Measurements from ENCODE around the gene SERPINB10. TPM values are rescaled to one million over a fixed set of nuclear protein-coding genes. Genes with fewer than 3 reads are reported as not detected.

Gene SERPINB10
- total RNA-seq, 4 donors from 2014 or later, result 0.22 TPM; not detected in 3

DNA sequence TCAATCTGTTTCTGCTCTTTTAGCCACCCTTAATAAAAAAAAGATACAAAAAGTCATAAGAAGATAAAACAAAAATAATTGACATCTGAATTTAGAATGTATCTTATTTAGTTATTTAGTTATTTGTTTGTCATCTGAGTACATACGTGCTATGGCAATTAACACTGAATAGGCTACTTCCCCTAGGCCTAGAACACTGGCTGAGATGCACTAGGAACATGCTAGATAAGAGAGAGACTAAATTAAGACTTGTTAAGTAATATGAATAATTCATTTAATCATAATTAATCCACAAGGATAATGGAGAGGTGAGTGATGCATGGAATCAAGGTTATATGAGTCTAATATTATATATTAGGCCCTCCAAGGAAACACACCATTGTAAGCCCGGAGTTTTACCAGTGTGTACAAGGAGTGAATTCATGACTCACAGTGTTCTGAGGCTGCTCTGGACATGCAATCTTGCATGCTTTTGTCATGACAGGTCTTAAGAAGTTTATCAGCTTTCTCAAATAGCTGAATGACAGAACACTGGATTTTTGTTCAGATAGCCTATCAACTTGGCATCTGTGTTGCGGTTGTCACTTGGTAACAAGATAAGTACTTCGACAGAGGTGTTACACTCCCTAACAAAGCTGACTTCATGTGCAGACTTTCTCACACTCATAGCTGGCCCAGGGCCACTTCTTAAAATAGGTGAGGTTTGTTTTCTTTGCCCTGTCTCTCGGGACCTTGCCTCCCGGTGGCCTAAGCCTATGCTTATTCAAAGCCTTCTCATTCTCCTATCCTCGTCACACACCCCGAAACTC lies 25.2 kb upstream of the SERPINB10 start:
- no peak overlapping the region for H3K4me3 ChIP-seq
- H3K4me1 ChIP-seq, result no peaks in the 10 kb centered on the region
- 64 to 68% methylated on average over 8 of the region's 8 CpGs for WGBS, 2 donors
- no peaks in the 10 kb centered on the region for H3K9me3 ChIP-seq
- no peaks in the 10 kb centered on the region for H3K27me3 ChIP-seq
- H3K36me3 ChIP-seq, result no peaks in the 10 kb centered on the region
- no peak overlapping the region for H3K27ac ChIP-seq
- no peak for DNase-seq (ENCODE audit: low spot score in 2 of 2)
- TF ChIP-seq POLR2A (IDR thresholded peaks at IDR 0.05), result no peak
- TF ChIP-seq, protein P1, sequence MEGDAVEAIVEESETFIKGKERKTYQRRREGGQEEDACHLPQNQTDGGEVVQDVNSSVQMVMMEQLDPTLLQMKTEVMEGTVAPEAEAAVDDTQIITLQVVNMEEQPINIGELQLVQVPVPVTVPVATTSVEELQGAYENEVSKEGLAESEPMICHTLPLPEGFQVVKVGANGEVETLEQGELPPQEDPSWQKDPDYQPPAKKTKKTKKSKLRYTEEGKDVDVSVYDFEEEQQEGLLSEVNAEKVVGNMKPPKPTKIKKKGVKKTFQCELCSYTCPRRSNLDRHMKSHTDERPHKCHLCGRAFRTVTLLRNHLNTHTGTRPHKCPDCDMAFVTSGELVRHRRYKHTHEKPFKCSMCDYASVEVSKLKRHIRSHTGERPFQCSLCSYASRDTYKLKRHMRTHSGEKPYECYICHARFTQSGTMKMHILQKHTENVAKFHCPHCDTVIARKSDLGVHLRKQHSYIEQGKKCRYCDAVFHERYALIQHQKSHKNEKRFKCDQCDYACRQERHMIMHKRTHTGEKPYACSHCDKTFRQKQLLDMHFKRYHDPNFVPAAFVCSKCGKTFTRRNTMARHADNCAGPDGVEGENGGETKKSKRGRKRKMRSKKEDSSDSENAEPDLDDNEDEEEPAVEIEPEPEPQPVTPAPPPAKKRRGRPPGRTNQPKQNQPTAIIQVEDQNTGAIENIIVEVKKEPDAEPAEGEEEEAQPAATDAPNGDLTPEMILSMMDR (IDR thresholded peaks at IDR 0.05), result no peak
- TF ChIP-seq EP300 (IDR thresholded peaks at IDR 0.05), result no peak

DNA sequence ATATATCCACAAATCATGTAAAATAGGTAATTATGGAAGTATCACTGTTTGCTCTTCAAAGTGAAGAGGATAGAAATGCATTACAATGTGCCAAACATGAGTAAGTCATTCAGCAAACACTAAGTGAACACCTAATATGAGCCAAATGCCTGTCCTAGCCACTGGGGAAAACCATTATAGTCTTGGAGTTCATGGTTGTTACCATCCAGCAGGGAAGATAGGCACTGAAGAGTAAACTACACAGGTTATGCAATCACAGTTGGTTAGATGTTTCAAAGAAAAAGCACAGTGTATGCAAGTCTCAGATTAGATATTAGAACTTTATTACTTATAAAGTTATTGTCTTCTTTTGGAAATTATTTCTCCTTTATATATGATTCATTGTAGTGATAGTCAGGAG lies 24.1 kb upstream of the SERPINB10 start:
- TF ChIP-seq, protein P1 (IDR thresholded peaks at IDR 0.05), result no peak
- TF ChIP-seq POLR2A (IDR thresholded peaks at IDR 0.05) (no peak), EP300 (IDR thresholded peaks at IDR 0.05) (no peak)
- H3K4me3 ChIP-seq, result no peak overlapping the region
- H3K4me1 ChIP-seq, result no peaks in the 10 kb centered on the region
- H3K36me3 ChIP-seq, result no peaks in the 10 kb centered on the region
- no peaks in the 10 kb centered on the region for H3K27me3 ChIP-seq
- H3K27ac ChIP-seq, result no peak overlapping the region
- H3K9me3 ChIP-seq, result no peaks in the 10 kb centered on the region
- DNase-seq (ENCODE audit: low spot score in 2 of 2), result no peak

DNA sequence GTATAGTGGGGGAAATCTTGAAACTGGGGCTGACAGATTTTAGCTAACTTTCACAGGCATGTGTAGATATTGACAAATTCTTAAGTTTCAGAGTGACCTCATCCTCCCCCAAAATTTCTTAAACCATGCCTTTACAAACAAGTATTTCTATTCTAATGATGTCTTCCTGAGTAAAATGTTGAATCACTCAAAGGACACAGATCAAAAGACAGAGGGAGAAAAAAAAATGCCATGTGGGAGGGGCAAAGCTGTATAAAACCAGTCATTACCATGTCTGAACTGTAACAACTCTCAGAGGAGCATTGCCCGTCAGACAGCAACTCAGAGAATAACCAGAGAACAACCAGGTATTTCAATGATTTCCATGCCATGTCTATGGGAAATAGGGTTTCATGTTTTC lies 20.3 kb upstream of the SERPINB10 start, which contains the start of gene SERPINB2:
SERPINB2 (plus strand) TSS at position 282 of the 400 bp plus-strand sequence. CDS start 3,740 bp downstream, outside the sequence.
- WGBS, 2 donors, result 38 to 47% methylated on average over 1 of the region's 1 CpG
- H3K36me3 ChIP-seq, result no peaks in the 10 kb centered on the region
- H3K9me3 ChIP-seq, result no peaks in the 10 kb centered on the region
- no peaks in the 10 kb centered on the region for H3K4me1 ChIP-seq
- no peaks in the 10 kb centered on the region for H3K27me3 ChIP-seq
- no peak within 1 kb of the TSS for H3K4me3 ChIP-seq
- H3K27ac ChIP-seq, result no peak within 1 kb of the TSS
- DNase-seq (ENCODE audit: low spot score in 2 of 2), result no peak
- no peak for TF ChIP-seq EP300 (IDR thresholded peaks at IDR 0.05)
- no peak for TF ChIP-seq POLR2A (IDR thresholded peaks at IDR 0.05)
- TF ChIP-seq, protein P1 (IDR thresholded peaks at IDR 0.05), result no peak

DNA sequence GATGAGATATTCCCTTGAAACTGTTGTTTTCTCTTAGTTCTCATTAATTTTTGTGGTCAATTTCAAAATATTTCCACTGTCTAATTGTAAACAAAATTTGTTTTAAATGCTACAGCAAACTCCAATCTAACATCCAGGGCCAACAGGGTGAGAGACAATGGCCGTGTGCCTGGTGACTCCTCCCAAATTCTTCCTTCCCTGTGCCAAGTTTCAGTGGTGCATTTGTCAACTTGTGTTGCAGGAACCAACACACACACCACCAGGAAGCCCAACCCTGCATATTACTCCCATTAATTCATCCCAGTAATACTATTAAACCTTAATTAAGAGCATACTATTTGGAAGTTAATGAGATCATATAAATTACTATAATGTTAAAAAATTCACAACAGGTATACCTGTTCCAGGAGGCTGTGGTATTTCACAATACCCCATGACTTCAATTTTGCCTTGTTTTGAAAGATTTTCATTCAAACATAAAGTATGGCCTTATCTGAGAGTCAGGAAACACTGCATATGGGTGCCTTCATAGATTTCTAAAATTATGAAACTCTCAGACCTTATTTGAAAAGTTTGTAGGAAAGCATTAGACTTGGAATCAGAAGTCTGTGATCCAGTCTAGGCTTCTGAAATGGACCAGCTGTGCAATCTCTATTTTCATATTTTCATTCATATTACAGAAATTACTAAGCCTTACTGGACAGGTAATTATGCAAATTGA lies 19.1 kb upstream of the SERPINB10 start:
- H3K36me3 ChIP-seq, result no peaks in the 10 kb centered on the region
- DNase-seq (ENCODE audit: low spot score in 2 of 2), result no peak
- 0 to 5% methylated on average over 1 of the region's 1 CpG for WGBS, 2 donors
- H3K4me1 ChIP-seq, result no peaks in the 10 kb centered on the region
- TF ChIP-seq, protein P1 (IDR thresholded peaks at IDR 0.05), result no peak
- TF ChIP-seq POLR2A (IDR thresholded peaks at IDR 0.05) (no peak), EP300 (IDR thresholded peaks at IDR 0.05) (no peak)
- H3K9me3 ChIP-seq, result no peaks in the 10 kb centered on the region
- H3K27ac ChIP-seq, result no peak overlapping the region
- no peak overlapping the region for H3K4me3 ChIP-seq
- no peaks in the 10 kb centered on the region for H3K27me3 ChIP-seq

DNA sequence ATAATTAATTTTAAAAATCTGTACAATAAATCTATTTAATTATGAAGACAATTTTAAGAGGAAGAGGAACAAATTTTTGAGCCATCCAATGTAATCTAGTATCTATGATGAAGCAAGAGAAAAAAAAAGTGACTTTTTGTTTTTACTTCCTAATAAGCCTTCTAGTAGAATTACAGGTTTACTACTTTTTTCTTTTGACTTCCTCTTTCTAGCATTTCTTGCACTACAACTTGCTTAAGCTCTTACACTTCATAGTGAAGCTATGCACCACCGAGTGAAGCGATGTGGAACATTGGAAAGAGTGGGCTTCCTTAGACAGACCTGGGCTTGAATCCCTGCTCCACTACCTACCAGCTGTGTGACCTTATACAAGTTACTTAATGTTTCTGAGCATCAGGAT lies 18.1 kb upstream of the SERPINB10 start:
- WGBS, 2 donors, result 79 to 88% methylated on average over 2 of the region's 2 CpGs
- Histone ChIP-seq H3K4me3 (no peak overlapping the region), H3K36me3 (no peaks in the 10 kb centered on the region), H3K4me1 (no peaks in the 10 kb centered on the region), H3K27ac (no peak overlapping the region), H3K9me3 (no peaks in the 10 kb centered on the region), H3K27me3 (no peaks in the 10 kb centered on the region)
- DNase-seq (ENCODE audit: low spot score in 2 of 2), result no peak
- TF ChIP-seq, protein P1 (IDR thresholded peaks at IDR 0.05), result no peak
- TF ChIP-seq POLR2A (IDR thresholded peaks at IDR 0.05), result no peak
- no peak for TF ChIP-seq EP300 (IDR thresholded peaks at IDR 0.05)
